NT2/D1 (cell line): ENCODE results near the gene TAOK3.

Experiments used
- SUZ12 ChIP-seq: IDR thresholded peaks from 2 replicates; pipeline ENCODE4 v1.6.1; 2011; ENCODE audit not compliant: insufficient read length, insufficient read depth; ENCODE audit errors: extremely low read depth
- YY1 ChIP-seq: IDR thresholded peaks from 2 replicates; pipeline ENCODE4 v1.6.1; 2011; ENCODE audit not compliant: insufficient read length, insufficient read depth

GRCh38 chr12:118361889-118362288, 10.8 kb downstream of the TAOK3 start:
- TF ChIP-seq YY1: no peak
- no peak for TF ChIP-seq SUZ12
